HG02763 (cell line): Measurements from ENCODE around the gene HBS1L.

Experiments
- ATAC-seq: cut with Tn5 transposase; IDR thresholded peaks from one replicate; pipeline ENCODE4 v1.9.1; 2021; ENCODE audit warnings: mild to moderate bottlenecking, moderate library complexity; ENCODE audit not compliant: unreplicated experiment

HBS1L gene

GRCh38 chr6:134921276-134921675 is 133.3 kb downstream of the HBS1L start:
- ATAC-seq, result no peak

DNA sequence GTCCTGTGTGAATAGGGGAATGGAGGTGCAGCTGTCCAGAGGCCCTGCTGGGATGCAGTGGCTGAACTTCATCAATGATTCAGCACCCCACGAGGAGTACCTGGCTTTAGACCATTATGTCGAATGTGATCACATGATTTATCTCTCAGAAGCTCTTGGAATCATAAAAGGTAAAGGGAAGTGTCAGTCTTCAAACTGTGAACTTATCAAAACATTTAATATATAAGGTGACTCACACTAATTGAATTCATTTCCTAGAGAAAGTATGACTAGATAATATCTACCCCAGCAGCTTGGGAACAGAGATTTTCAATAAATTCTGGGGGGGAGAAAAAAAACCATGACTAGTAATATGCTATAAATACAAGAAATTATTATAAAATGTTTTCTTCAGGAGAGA is 134.2 kb downstream of the HBS1L start:
- ATAC-seq, result no peak

GRCh38 chr6:134918418-134918961 is 136.1 kb downstream of the HBS1L start:
- ATAC-seq, result no peak

- ATAC-seq, result no peak
Observed at GRCh38 chr6:134911547-134911946, 143.1 kb downstream of the HBS1L start.

DNA sequence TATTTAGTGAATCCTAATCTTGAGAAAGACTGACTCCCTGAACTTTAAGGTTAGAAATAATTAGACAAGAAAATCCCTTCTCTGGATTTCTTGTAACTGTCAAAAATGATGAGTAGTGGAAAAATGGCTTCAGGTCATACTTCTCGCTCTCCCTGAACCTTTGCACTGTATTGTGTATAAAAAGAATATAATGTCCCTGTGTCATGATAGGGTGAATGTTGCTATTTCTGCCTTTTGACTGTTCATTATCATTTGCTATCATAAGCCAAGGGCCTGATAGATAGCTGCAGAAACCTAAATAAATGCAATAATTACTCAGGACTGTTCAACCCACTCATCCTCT is 144.1 kb downstream of the HBS1L start:
- ATAC-seq, result no peak
